Naive thymus-derived CD4-positive, alpha-beta T cell (primary cell): ENCODE results near the gene LSG1. TPM values are rescaled to one million over a fixed set of nuclear protein-coding genes. Genes with fewer than 3 reads are reported as not detected.

ENCODE experiments used
- ATAC-seq: fragments of 150-1000 bp; cut with Tn5 transposase; 2 replicates; pipeline ENCODE4 v1.10.0; 2021; ENCODE audit warnings: mild to moderate bottlenecking, moderate library complexity
- CTCF ChIA-PET: fragments of 350-600 bp; sonication (Branson Sonifier 250); formaldehyde crosslinking; loops from one replicate; lab custom pipeline; 2021; ENCODE audit warnings: antibody characterized with exemption; lab: Charles Lee
- POLR2A ChIA-PET: fragments of 350-600 bp; sonication (Branson Sonifier 250); formaldehyde crosslinking; loops from one replicate; lab custom pipeline; 2021; ENCODE audit warnings: antibody characterized with exemption, inconsistent platforms; lab: Charles Lee
- DNase-seq, 9 donors: peaks; one replicate each; pipeline versions ENCODE4 v3.0.0 to v3.0.0-alpha.2; 2020 to 2022; ENCODE audit warnings: mixed read lengths in 1 of 9
- H3K27ac ChIP-seq: one replicate; pipeline ENCODE4 v1.7.0; 2013; ENCODE audit warnings: mild to moderate bottlenecking, low read depth, low read length, moderate library complexity
- H3K27me3 ChIP-seq, 2 donors: one replicate each; pipeline ENCODE4 v1.7.0; 2013; ENCODE audit warnings: low read length in 2 of 2, mild to moderate bottlenecking in 2 of 2, moderate library complexity in 2 of 2; ENCODE audit not compliant: control insufficient read depth in 2 of 2, insufficient read depth in 2 of 2
- H3K36me3 ChIP-seq, 3 experiments: 1 replicate in 2 of 3; 2 replicates in 1 of 3; pipeline ENCODE4 v1.7.0; 2013; ENCODE audit warnings: low read length in 3 of 3, mild to moderate bottlenecking in 3 of 3, moderate library complexity in 1 of 3; ENCODE audit not compliant: insufficient read depth in 3 of 3, control insufficient read depth in 2 of 3
- H3K4me1 ChIP-seq, 2 donors: one replicate each; pipeline ENCODE4 v1.7.0; 2013; ENCODE audit warnings: low read length in 2 of 2, mild to moderate bottlenecking in 2 of 2, moderate library complexity in 1 of 2; ENCODE audit not compliant: control insufficient read depth in 2 of 2, insufficient read depth in 2 of 2
- H3K4me3 ChIP-seq: 2 replicates; pipeline ENCODE4 v1.7.0; 2013; ENCODE audit warnings: mild to moderate bottlenecking, low read length
- H3K9me3 ChIP-seq, 3 experiments: 1 replicate in 2 of 3; 2 replicates in 1 of 3; pipeline ENCODE4 v1.7.0; 2013; ENCODE audit warnings: low read length in 3 of 3; ENCODE audit not compliant: control insufficient read depth in 2 of 3
- H3K27ac Mint-ChIP-seq, 9 donors: one replicate each; pipeline ENCODE4 v1.8.0; 2020 to 2022; ENCODE audit warnings: mixed read lengths in 9 of 9, mild to moderate bottlenecking in 8 of 9, moderate library complexity in 5 of 9, inconsistent platforms in 2 of 9
- H3K27me3 Mint-ChIP-seq, 5 donors: one replicate each; pipeline ENCODE4 v1.8.0; 2021 to 2022; ENCODE audit warnings: mixed read lengths in 5 of 5, mild to moderate bottlenecking in 1 of 5
- H3K36me3 Mint-ChIP-seq, 5 donors: one replicate each; pipeline ENCODE4 v1.8.0; 2020 to 2022; ENCODE audit warnings: mixed read lengths in 5 of 5, mild to moderate bottlenecking in 3 of 5, inconsistent platforms in 1 of 5
- H3K4me1 Mint-ChIP-seq, 7 donors: one replicate each; pipeline ENCODE4 v1.8.0; 2020 to 2022; ENCODE audit warnings: mixed read lengths in 7 of 7, mild to moderate bottlenecking in 3 of 7, inconsistent platforms in 1 of 7
- H3K4me3 Mint-ChIP-seq, 10 donors: one replicate each; pipeline ENCODE4 v1.8.0; 2020 to 2022; ENCODE audit warnings: mild to moderate bottlenecking in 10 of 10, mixed read lengths in 10 of 10, moderate library complexity in 6 of 10, inconsistent platforms in 2 of 10
- H3K9me3 Mint-ChIP-seq, 11 donors: one replicate each; pipeline ENCODE4 v1.8.0; 2020 to 2022; ENCODE audit warnings: mixed read lengths in 11 of 11, mild to moderate bottlenecking in 4 of 11, inconsistent platforms in 1 of 11, moderate library complexity in 1 of 11
- intact Hi-C, 2 donors: fragments of 100-400 bp; cut with micrococcal nuclease; formaldehyde crosslinking; loops; one replicate each; pipeline ENCODE4 v1.15.1; 2023
- polyA plus RNA-seq, 2 donors: library from polyadenylated mRNA; unstranded; fragments of 300-500 nt; fragmentation: Illumina TruSeq; gene quantifications; one replicate each; pipeline ENCODE4 v1.2.3, GENCODE V29; 2021
- total RNA-seq, 6 experiments: library from RNA in 5 of 6; stranded (reverse) in 5 of 6; gene quantifications; 1 replicate in 5 of 6; 2 replicates in 1 of 6; pipeline ENCODE4 v1.2.3 and lab custom pipeline; 2021 to 2026

The LSG1 gene
- total and polyA plus RNA-seq, 7 experiments from 2014 or later: 18.4 to 59.2 (median 44.5) TPM

- intact Hi-C loops: no loop called here
- no peaks in the 10 kb centered on the region for H3K4me1 Mint-ChIP-seq
- no peak overlapping the region for H3K27ac Mint-ChIP-seq
- Histone ChIP-seq H3K27me3 (no peaks in the 10 kb centered on the region), H3K36me3 (no peaks in the 10 kb centered on the region), H3K27ac (no peak overlapping the region), H3K4me3 (no peak overlapping the region), H3K9me3 (no peaks in the 10 kb centered on the region), H3K4me1 (no peaks in the 10 kb centered on the region)
- ChIA-PET CTCF (no interaction called here), POLR2A (no interaction called here)
- H3K27me3 Mint-ChIP-seq: no peaks in the 10 kb centered on the region
- H3K9me3 Mint-ChIP-seq: no peaks in the 10 kb centered on the region
- no peak for DNase-seq
- no peak for ATAC-seq
- H3K36me3 Mint-ChIP-seq: no peaks in the 10 kb centered on the region
- H3K4me3 Mint-ChIP-seq: no peak overlapping the region
Measured at GRCh38 chr3:194620196-194620595, 51.8 kb downstream of the LSG1 start.

- Histone ChIP-seq H3K9me3 (no peaks in the 10 kb centered on the region), H3K27me3 (no peaks in the 10 kb centered on the region), H3K27ac (no peak overlapping the region), H3K4me3 (no peak overlapping the region), H3K4me1 (no peaks in the 10 kb centered on the region), H3K36me3 (no peaks in the 10 kb centered on the region)
- POLR2A ChIA-PET: no interaction called here
- DNase-seq: no peak
- CTCF ChIA-PET: no interaction called here
- Mint-ChIP-seq H3K4me1 (no peaks in the 10 kb centered on the region), H3K4me3 (no peak overlapping the region), H3K36me3 (no peaks in the 10 kb centered on the region), H3K9me3 (no peaks in the 10 kb centered on the region), H3K27ac (no peak overlapping the region), H3K27me3 (no peaks in the 10 kb centered on the region)
- ATAC-seq: no peak
- intact Hi-C loops: no loop called here
Measured at GRCh38 chr3:194619741-194620140, 52.2 kb downstream of the LSG1 start.

GRCh38 chr3:194618858-194619608, 53.0 kb downstream of the LSG1 start:
- H3K4me3 Mint-ChIP-seq: no peak overlapping the region
- ATAC-seq: no peak
- H3K4me1 Mint-ChIP-seq: no peaks in the 10 kb centered on the region
- no peaks in the 10 kb centered on the region for H3K27me3 ChIP-seq
- ChIA-PET POLR2A (no interaction called here), CTCF (no interaction called here)
- H3K4me3 ChIP-seq: no peak overlapping the region
- no peak overlapping the region for H3K27ac Mint-ChIP-seq
- H3K27me3 Mint-ChIP-seq: no peaks in the 10 kb centered on the region
- intact Hi-C loops: no loop called here
- no peaks in the 10 kb centered on the region for H3K36me3 Mint-ChIP-seq
- no peaks in the 10 kb centered on the region for H3K9me3 Mint-ChIP-seq
- no peak overlapping the region for H3K27ac ChIP-seq
- H3K9me3 ChIP-seq: no peaks in the 10 kb centered on the region
- H3K4me1 ChIP-seq: no peaks in the 10 kb centered on the region
- no peak for DNase-seq
- H3K36me3 ChIP-seq: no peaks in the 10 kb centered on the region

- H3K36me3 Mint-ChIP-seq: no peaks in the 10 kb centered on the region
Measured at GRCh38 chr3:194617827-194618226, 54.2 kb downstream of the LSG1 start.

GRCh38 chr3:194617143-194617671, 54.8 kb downstream of the LSG1 start:
- Mint-ChIP-seq H3K9me3 (no peaks in the 10 kb centered on the region), H3K36me3 (no peaks in the 10 kb centered on the region), H3K4me1 (peaks cover 0 to 2% (median 0%) of the 10 kb centered on the region in 7 donors), H3K27me3 (no peaks in the 10 kb centered on the region), H3K27ac (no peak overlapping the region), H3K4me3 (no peak overlapping the region)
- DNase-seq (no peak), ATAC-seq (no peak)
- H3K27me3 ChIP-seq: no peaks in the 10 kb centered on the region
- H3K4me1 ChIP-seq: no peaks in the 10 kb centered on the region
- CTCF ChIA-PET: no interaction called here
- POLR2A ChIA-PET: no interaction called here
- H3K36me3 ChIP-seq: no peaks in the 10 kb centered on the region
- H3K4me3 ChIP-seq: no peak overlapping the region
- intact Hi-C loops: no loop called here
- H3K27ac ChIP-seq: no peak overlapping the region
- H3K9me3 ChIP-seq: no peaks in the 10 kb centered on the region

More at GRCh38 chr3:194617827-194618226, 54.2 kb downstream of the LSG1 start:
- H3K9me3 Mint-ChIP-seq: no peaks in the 10 kb centered on the region
- Histone ChIP-seq H3K36me3 (no peaks in the 10 kb centered on the region), H3K27ac (no peak overlapping the region), H3K27me3 (no peaks in the 10 kb centered on the region), H3K9me3 (no peaks in the 10 kb centered on the region), H3K4me3 (no peak overlapping the region), H3K4me1 (no peaks in the 10 kb centered on the region)
- H3K27ac Mint-ChIP-seq: no peak overlapping the region
- H3K4me3 Mint-ChIP-seq: no peak overlapping the region
- intact Hi-C loops: no loop called here
- DNase-seq (no peak), ATAC-seq (no peak)
- POLR2A ChIA-PET: no interaction called here
- no peaks in the 10 kb centered on the region for H3K4me1 Mint-ChIP-seq
- CTCF ChIA-PET: no interaction called here
- no peaks in the 10 kb centered on the region for H3K27me3 Mint-ChIP-seq

GRCh38 chr3:194615226-194615625, 56.8 kb downstream of the LSG1 start:
- Histone ChIP-seq H3K4me3 (no peak overlapping the region), H3K4me1 (no peaks in the 10 kb centered on the region), H3K27me3 (no peaks in the 10 kb centered on the region), H3K9me3 (no peaks in the 10 kb centered on the region), H3K36me3 (no peaks in the 10 kb centered on the region), H3K27ac (no peak overlapping the region)
- ChIA-PET CTCF (interaction anchor here (0.5 to 0.7 kb wide), 2 partner anchors 21 to 1102 kb away, joined by 3 to 4 read pairs; no protein-coding TSS in a partner anchor), POLR2A (no interaction called here)
- DNase-seq (no peak), ATAC-seq (no peak)
- intact Hi-C loops: no loop called here
- Mint-ChIP-seq H3K4me1 (peaks cover 0 to 3% (median 0%) of the 10 kb centered on the region in 7 donors), H3K36me3 (no peaks in the 10 kb centered on the region), H3K27ac (peak overlapping the region in 1 of 9 donors; percentile 23), H3K27me3 (no peaks in the 10 kb centered on the region), H3K9me3 (peaks cover 0 to 4% (median 0%) of the 10 kb centered on the region in 11 donors), H3K4me3 (no peak overlapping the region)

GRCh38 chr3:194612221-194612620, 59.8 kb downstream of the LSG1 start:
- Histone ChIP-seq H3K27ac (no peak overlapping the region), H3K36me3 (no peaks in the 10 kb centered on the region), H3K4me3 (no peak overlapping the region), H3K9me3 (no peaks in the 10 kb centered on the region), H3K27me3 (no peaks in the 10 kb centered on the region), H3K4me1 (no peaks in the 10 kb centered on the region)
- Mint-ChIP-seq H3K9me3 (peaks cover 0 to 4% (median 0%) of the 10 kb centered on the region in 11 donors), H3K36me3 (no peaks in the 10 kb centered on the region), H3K27ac (no peak overlapping the region), H3K4me3 (no peak overlapping the region), H3K4me1 (peaks cover 0 to 3% (median 0%) of the 10 kb centered on the region in 7 donors), H3K27me3 (no peaks in the 10 kb centered on the region)
- DNase-seq: no peak
- CTCF ChIA-PET: no interaction called here
- ATAC-seq: no peak
- POLR2A ChIA-PET: no interaction called here
- intact Hi-C loops: no loop called here
